ENCODE data around the gene TTLL13. TPM values are rescaled to one million over a fixed set of nuclear protein-coding genes. Genes with fewer than 3 reads are reported as not detected.

TTLL13 gene
- total and polyA plus RNA-seq, 2 of the 8 experiments (the other 6 are each of a cell fraction or from before 2014, with no cell fraction given): 0.03 TPM; not detected in 1

GRCh38 chr15:90202929-90203328, 46.4 kb upstream of the TTLL13 start (continued):
- TF ChIP-seq CHD7 (IDR thresholded peaks at IDR 0.05; ENCODE audit: insufficient replicate concordance, low read length): no peak
